Measurements from ENCODE around the gene ZNF615.
"Not testable (repeated sequence)": the region's sequence is repeated elsewhere in the genome, so short reads cannot be mapped to it uniquely, and the experiment has no call there.

The ZNF615 gene

DNA sequence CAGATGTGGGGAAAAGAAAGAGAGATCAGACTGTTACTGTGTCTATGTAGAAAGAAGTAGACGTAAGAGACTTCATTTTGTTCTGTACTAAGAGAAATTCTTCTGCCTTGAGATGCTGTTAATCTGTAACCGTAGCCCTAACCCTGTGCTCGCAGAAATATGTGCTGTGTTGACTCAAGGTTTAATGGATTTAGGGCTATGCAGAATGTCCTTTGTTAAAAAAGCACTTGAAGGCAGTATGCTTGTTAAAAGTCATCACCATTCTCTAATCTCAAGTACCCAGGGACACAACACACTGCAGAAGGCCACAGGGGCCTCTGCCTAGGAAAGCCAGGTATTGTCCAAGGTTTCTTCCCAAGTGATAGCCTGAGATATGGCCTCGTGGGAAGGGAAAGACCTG lies 16.5 kb upstream of the ZNF615 start:
- DNase-seq (ENCODE audit: low read depth, low spot score); H3K4me1 ChIP-seq (ENCODE audit: control insufficient read depth, insufficient read depth, low read length); H3K9me3 ChIP-seq (ENCODE audit: control insufficient read depth, insufficient read depth, low read length); H3K27me3 ChIP-seq (ENCODE audit: control insufficient read depth, insufficient read depth, low read length); H3K4me3 ChIP-seq (ENCODE audit: low read length); H3K36me3 ChIP-seq (ENCODE audit: control insufficient read depth, insufficient read depth, low read length); H3K27ac ChIP-seq (ENCODE audit: low read length): not testable (repeated sequence)
- no CpG with 5 or more reads among the region's 4 CpGs for WGBS (ENCODE audit: insufficient coverage, insufficient read length)

DNA sequence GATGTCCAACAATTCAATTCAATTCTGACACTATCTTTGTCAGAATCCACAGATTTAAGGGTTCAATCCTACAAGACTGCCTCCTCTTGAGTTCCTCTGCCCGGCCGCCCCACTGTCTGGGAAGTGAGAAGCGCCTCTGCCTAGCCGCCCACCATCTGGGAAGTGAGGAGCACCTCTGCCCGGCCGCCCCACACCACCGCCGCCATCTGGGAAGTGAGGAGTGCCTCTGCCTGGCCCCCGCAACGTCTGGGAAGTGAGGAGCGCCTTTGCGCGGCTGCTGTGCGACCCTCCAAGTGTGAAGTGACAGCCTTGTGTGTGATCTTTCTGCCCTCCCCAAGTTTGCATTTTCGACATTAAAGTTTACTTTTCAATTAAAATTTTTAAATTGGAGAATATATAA lies 14.2 kb upstream of the ZNF615 start:
- H3K27me3 ChIP-seq (ENCODE audit: control insufficient read depth, insufficient read depth, low read length) = no peaks in the 10 kb centered on the region; the same call in 1 of the 2 replicates
- DNase-seq (ENCODE audit: low read depth, low spot score) = no peak
- H3K4me1 ChIP-seq (ENCODE audit: control insufficient read depth, insufficient read depth, low read length) = no peaks in the 10 kb centered on the region
- no peak overlapping the region for H3K27ac ChIP-seq (ENCODE audit: low read length)
- H3K4me3 ChIP-seq (ENCODE audit: low read length) = no peak overlapping the region
- H3K36me3 ChIP-seq (ENCODE audit: control insufficient read depth, insufficient read depth, low read length) = peaks cover 9% of the 10 kb centered on the region; the same call in 1 of the 2 replicates
- H3K9me3 ChIP-seq (ENCODE audit: control insufficient read depth, insufficient read depth, low read length) = no peaks in the 10 kb centered on the region
- no CpG with 5 or more reads among the region's 15 CpGs for WGBS (ENCODE audit: insufficient coverage, insufficient read length)

GRCh38 chr19:52020506-52020905 lies 12.5 kb upstream of the ZNF615 start:
- H3K9me3 ChIP-seq (ENCODE audit: control insufficient read depth, insufficient read depth, low read length) = no peaks in the 10 kb centered on the region
- no peaks in the 10 kb centered on the region for H3K4me1 ChIP-seq (ENCODE audit: control insufficient read depth, insufficient read depth, low read length)
- H3K36me3 ChIP-seq (ENCODE audit: control insufficient read depth, insufficient read depth, low read length) = peaks cover 23% of the 10 kb centered on the region; the same call in 1 of the 2 replicates
- no peak overlapping the region for H3K4me3 ChIP-seq (ENCODE audit: low read length)
- H3K27ac ChIP-seq (ENCODE audit: low read length) = no peak overlapping the region
- no CpG with 5 or more reads among the region's 4 CpGs for WGBS (ENCODE audit: insufficient coverage, insufficient read length)
- no peak for DNase-seq (ENCODE audit: low read depth, low spot score)
- H3K27me3 ChIP-seq (ENCODE audit: control insufficient read depth, insufficient read depth, low read length) = no peaks in the 10 kb centered on the region; the same call in 1 of the 2 replicates

DNA sequence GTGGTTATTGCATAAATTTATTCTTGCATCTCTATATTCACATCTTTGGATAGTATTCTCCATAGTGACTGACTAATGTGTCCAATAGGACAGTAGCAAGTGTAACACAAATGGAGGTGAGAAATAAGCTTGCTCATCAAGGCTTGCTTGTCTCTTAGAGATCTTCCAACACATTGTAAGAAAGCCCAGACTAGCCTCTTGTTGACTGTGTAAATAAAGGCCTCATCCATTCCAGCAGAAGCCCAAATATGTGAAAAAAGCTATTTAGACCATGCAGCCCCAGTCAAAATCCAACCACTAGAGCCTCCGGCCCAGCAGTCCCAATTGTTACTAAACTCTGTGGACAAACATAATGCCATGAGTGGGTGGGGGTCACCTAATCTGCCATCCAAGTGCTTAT lies 2.7 kb upstream of the ZNF615 start:
- H3K27ac ChIP-seq (ENCODE audit: low read length) = no peak overlapping the region
- WGBS (ENCODE audit: insufficient coverage, insufficient read length) = no CpG with 5 or more reads among the region's 1 CpG
- H3K27me3 ChIP-seq (ENCODE audit: control insufficient read depth, insufficient read depth, low read length) = no peaks in the 10 kb centered on the region
- H3K36me3 ChIP-seq (ENCODE audit: control insufficient read depth, insufficient read depth, low read length) = peaks cover 5% of the 10 kb centered on the region; the same call in 1 of the 2 replicates
- no peak for DNase-seq (ENCODE audit: low read depth, low spot score)
- no peak overlapping the region for H3K4me3 ChIP-seq (ENCODE audit: low read length)
- H3K4me1 ChIP-seq (ENCODE audit: control insufficient read depth, insufficient read depth, low read length) = no peaks in the 10 kb centered on the region
- no peaks in the 10 kb centered on the region for H3K9me3 ChIP-seq (ENCODE audit: control insufficient read depth, insufficient read depth, low read length)

- no peaks in the 10 kb centered on the region for H3K9me3 ChIP-seq (ENCODE audit: control insufficient read depth, insufficient read depth, low read length)
- no CpG with 5 or more reads among the region's 9 CpGs for WGBS (ENCODE audit: insufficient coverage, insufficient read length)
- no peaks in the 10 kb centered on the region for H3K4me1 ChIP-seq (ENCODE audit: control insufficient read depth, insufficient read depth, low read length)
These were observed 583 bp downstream of the ZNF615 start for GRCh38 chr19:52007451-52007805.

DNA sequence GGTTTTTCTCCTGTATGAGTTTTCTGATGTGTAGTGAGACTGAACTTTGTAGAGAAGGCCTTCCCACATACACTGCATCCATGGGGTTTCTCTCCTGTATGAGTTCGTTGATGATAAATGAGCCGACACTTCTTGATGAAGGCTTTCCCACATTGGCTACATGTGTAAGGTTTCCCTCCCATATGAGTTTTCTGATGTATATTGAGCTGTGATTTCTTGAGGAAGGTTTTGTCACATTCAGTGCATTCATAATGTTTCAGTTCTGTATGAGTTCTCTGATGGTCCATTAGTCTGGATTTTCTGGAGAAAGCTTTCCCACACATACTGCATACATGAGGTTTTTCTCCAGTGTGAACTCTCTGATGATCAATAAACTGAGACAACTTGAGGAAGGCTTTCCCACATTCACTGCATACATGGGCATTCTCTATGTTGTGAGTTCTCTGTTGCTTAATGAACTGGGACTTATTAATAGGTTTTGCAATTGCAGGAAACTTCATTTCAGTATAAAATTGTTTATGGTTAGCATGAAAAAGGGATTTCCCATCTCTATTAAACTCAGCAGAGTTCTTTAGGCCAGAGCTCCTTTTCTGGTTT lies 13.9 kb downstream of the ZNF615 start:
- Histone ChIP-seq H3K36me3 (ENCODE audit: control insufficient read depth, insufficient read depth, low read length) (peaks cover 15% of the 10 kb centered on the region; the same call in 1 of the 2 replicates), H3K27ac (ENCODE audit: low read length) (no peak overlapping the region), H3K4me3 (ENCODE audit: low read length) (no peak overlapping the region), H3K4me1 (ENCODE audit: control insufficient read depth, insufficient read depth, low read length) (no peaks in the 10 kb centered on the region), H3K9me3 (ENCODE audit: control insufficient read depth, insufficient read depth, low read length) (peaks cover 10% of the 10 kb centered on the region), H3K27me3 (ENCODE audit: control insufficient read depth, insufficient read depth, low read length) (no peaks in the 10 kb centered on the region)
- whole genome bisulfite sequencing (ENCODE audit: insufficient coverage, insufficient read length) = no CpG with 5 or more reads among the region's 2 CpGs
- no peak for DNase-seq (ENCODE audit: low read depth, low spot score)

More at GRCh38 chr19:52007451-52007805, 583 bp downstream of the ZNF615 start:
- Histone ChIP-seq H3K27ac (ENCODE audit: low read length) (no peak overlapping the region), H3K27me3 (ENCODE audit: control insufficient read depth, insufficient read depth, low read length) (no peaks in the 10 kb centered on the region), H3K4me3 (ENCODE audit: low read length) (peak overlapping the region; percentile 83; the same call in 1 of the 2 replicates), H3K36me3 (ENCODE audit: control insufficient read depth, insufficient read depth, low read length) (no peaks in the 10 kb centered on the region)
- no peak for DNase-seq (ENCODE audit: low read depth, low spot score)

GRCh38 chr19:51993422-51993821 lies 14.6 kb downstream of the ZNF615 start:
- Histone ChIP-seq H3K4me1 (ENCODE audit: control insufficient read depth, insufficient read depth, low read length) (no peaks in the 10 kb centered on the region), H3K27ac (ENCODE audit: low read length) (no peak overlapping the region), H3K9me3 (ENCODE audit: control insufficient read depth, insufficient read depth, low read length) (peaks cover 10% of the 10 kb centered on the region), H3K4me3 (ENCODE audit: low read length) (no peak overlapping the region), H3K36me3 (ENCODE audit: control insufficient read depth, insufficient read depth, low read length) (peaks cover 15% of the 10 kb centered on the region; the same call in 1 of the 2 replicates), H3K27me3 (ENCODE audit: control insufficient read depth, insufficient read depth, low read length) (no peaks in the 10 kb centered on the region)
- no peak for DNase-seq (ENCODE audit: low read depth, low spot score)
- WGBS (ENCODE audit: insufficient coverage, insufficient read length) = no CpG with 5 or more reads among the region's 10 CpGs

GRCh38 chr19:51986309-51987291 lies 21.4 kb downstream of the ZNF615 start, which contains the start of gene ZNF350:
ZNF350 (minus strand) TSS chr19:51986840; CDS start chr19:51974360, 12,480 bp downstream.
- Histone ChIP-seq H3K4me1 (ENCODE audit: control insufficient read depth, insufficient read depth, low read length) (no peaks in the 10 kb centered on the region), H3K4me3 (ENCODE audit: low read length) (peak within 1 kb of the TSS; percentile 77), H3K36me3 (ENCODE audit: control insufficient read depth, insufficient read depth, low read length) (no peaks in the 10 kb centered on the region), H3K9me3 (ENCODE audit: control insufficient read depth, insufficient read depth, low read length) (no peaks in the 10 kb centered on the region), H3K27me3 (ENCODE audit: control insufficient read depth, insufficient read depth, low read length) (no peaks in the 10 kb centered on the region), H3K27ac (ENCODE audit: low read length) (no peak within 1 kb of the TSS)
- DNase-seq (ENCODE audit: low read depth, low spot score) = peak; percentile 77
- no CpG with 5 or more reads among the region's 33 CpGs for WGBS (ENCODE audit: insufficient coverage, insufficient read length)

- H3K27ac ChIP-seq (ENCODE audit: low read length) = no peak overlapping the region
- no peak for DNase-seq (ENCODE audit: low read depth, low spot score)
- H3K36me3 ChIP-seq (ENCODE audit: control insufficient read depth, insufficient read depth, low read length) = no peaks in the 10 kb centered on the region
- H3K9me3 ChIP-seq (ENCODE audit: control insufficient read depth, insufficient read depth, low read length) = no peaks in the 10 kb centered on the region
- no CpG with 5 or more reads among the region's 4 CpGs for WGBS (ENCODE audit: insufficient coverage, insufficient read length)
- H3K4me3 ChIP-seq (ENCODE audit: low read length) = no peak overlapping the region
- no peaks in the 10 kb centered on the region for H3K27me3 ChIP-seq (ENCODE audit: control insufficient read depth, insufficient read depth, low read length)
- no peaks in the 10 kb centered on the region for H3K4me1 ChIP-seq (ENCODE audit: control insufficient read depth, insufficient read depth, low read length)
These were observed 24.6 kb downstream of the ZNF615 start for GRCh38 chr19:51983361-51983760.

DNA sequence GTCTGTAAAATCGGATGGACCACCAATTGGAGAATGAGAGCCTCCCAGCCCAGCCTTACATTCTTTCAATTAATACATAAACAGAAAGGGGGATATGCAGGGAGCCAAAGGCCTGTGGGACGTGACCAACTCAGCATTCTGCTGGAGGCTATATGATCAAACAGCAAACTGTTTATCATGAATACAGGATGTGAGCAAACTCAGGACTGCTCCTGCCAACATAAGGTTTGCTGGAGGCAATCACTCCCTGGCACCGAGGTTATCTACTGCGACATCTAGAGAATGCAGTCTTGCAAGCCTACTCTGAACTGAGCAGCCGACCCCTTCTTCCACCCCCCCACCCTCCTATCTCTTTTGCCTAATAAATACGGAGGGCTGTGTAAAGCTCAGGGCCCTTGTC lies 27.1 kb downstream of the ZNF615 start:
- not testable (repeated sequence) for H3K27me3 ChIP-seq (ENCODE audit: control insufficient read depth, insufficient read depth, low read length); DNase-seq (ENCODE audit: low read depth, low spot score); H3K9me3 ChIP-seq (ENCODE audit: control insufficient read depth, insufficient read depth, low read length); H3K4me1 ChIP-seq (ENCODE audit: control insufficient read depth, insufficient read depth, low read length); H3K36me3 ChIP-seq (ENCODE audit: control insufficient read depth, insufficient read depth, low read length); H3K4me3 ChIP-seq (ENCODE audit: low read length); H3K27ac ChIP-seq (ENCODE audit: low read length)
- no CpG with 5 or more reads among the region's 6 CpGs for WGBS (ENCODE audit: insufficient coverage, insufficient read length)
